Measurements from ENCODE around the gene ELF1.

ELF1 gene

DNA sequence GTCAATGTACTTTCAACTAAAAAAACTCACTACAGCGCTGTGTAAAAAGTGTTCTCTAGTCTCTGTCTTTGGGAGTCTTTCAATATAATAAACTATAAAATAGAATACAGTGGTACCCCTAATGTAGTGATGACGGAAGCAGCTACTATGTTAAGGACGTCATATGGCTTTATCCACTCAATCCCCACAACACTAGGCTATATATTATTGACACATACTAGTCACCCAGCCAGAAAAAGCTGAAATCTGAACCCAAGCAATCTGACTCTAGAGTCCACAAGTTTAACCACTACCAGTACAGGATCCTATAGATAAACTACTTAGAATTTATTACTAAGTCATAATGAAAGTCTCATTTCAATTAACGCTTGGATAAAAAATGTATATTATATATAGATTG is 48.3 kb downstream of the ELF1 start:
- H3K4ac ChIP-seq (ENCODE audit: low read length), result no peak overlapping the region
- H2BK15ac ChIP-seq (ENCODE audit: low read length), result no peak overlapping the region
- no peak overlapping the region for H3K4me3 ChIP-seq (ENCODE audit: low read length in 2 of 2)
- H3K9me3 ChIP-seq (replicated peaks in 1 of 2; ENCODE audit: control insufficient read depth in 2 of 2, insufficient read depth in 1 of 2, low read depth in 1 of 2, low read length in 2 of 2), result no peaks in the 10 kb centered on the region
- no peak overlapping the region for H3K27ac ChIP-seq (replicated peaks; ENCODE audit: low read length)
- no peaks in the 10 kb centered on the region for H3K4me1 ChIP-seq (ENCODE audit: control insufficient read depth in 2 of 2, insufficient read depth in 1 of 2, low read depth in 1 of 2, low read length in 2 of 2)
- H3K4me2 ChIP-seq (ENCODE audit: insufficient read depth, low read length, poor library complexity, severe bottlenecking), result no peak overlapping the region
- H3K79me1 ChIP-seq (ENCODE audit: low read depth, low read length), result no peaks in the 10 kb centered on the region
- no peaks in the 10 kb centered on the region for H3K36me3 ChIP-seq (replicated peaks in 1 of 2; ENCODE audit: control insufficient read depth in 2 of 2, insufficient read depth in 2 of 2, low read length in 2 of 2)
- no peak overlapping the region for H3K14ac ChIP-seq (ENCODE audit: low read length)
- no peak overlapping the region for H2AK5ac ChIP-seq (ENCODE audit: low read depth, low read length)
- no peak overlapping the region for H2BK120ac ChIP-seq (ENCODE audit: low read depth, low read length)
- H3K9ac ChIP-seq (ENCODE audit: low read depth, low read length, poor library complexity), result no peak overlapping the region
- H3K27me3 ChIP-seq (ENCODE audit: control insufficient read depth in 3 of 3, insufficient read depth in 3 of 3, low read depth in 1 of 3, low read length in 3 of 3), result no peaks in the 10 kb centered on the region
- no peak overlapping the region for H2BK5ac ChIP-seq (ENCODE audit: low read length)
- DNase-seq (ENCODE audit: low spot score), result no peak
- no peak overlapping the region for H3K23ac ChIP-seq (ENCODE audit: low read depth, low read length, poor library complexity)
- WGBS, 2 donors (ENCODE audit: extremely low coverage in 2 of 2, insufficient read length in 2 of 2, insufficient replicate concordance in 1 of 2), result no CpG with 5 or more reads among the region's 4 CpGs
- H4K91ac ChIP-seq (ENCODE audit: low read depth, low read length, poor library complexity), result no peak overlapping the region
- H2AFZ ChIP-seq (ENCODE audit: low read length), result no peak overlapping the region
- no peak overlapping the region for H4K8ac ChIP-seq (ENCODE audit: low read depth, low read length)
- H3K18ac ChIP-seq (ENCODE audit: low read length), result no peak overlapping the region
- H2BK12ac ChIP-seq (ENCODE audit: low read length), result no peak overlapping the region

DNA sequence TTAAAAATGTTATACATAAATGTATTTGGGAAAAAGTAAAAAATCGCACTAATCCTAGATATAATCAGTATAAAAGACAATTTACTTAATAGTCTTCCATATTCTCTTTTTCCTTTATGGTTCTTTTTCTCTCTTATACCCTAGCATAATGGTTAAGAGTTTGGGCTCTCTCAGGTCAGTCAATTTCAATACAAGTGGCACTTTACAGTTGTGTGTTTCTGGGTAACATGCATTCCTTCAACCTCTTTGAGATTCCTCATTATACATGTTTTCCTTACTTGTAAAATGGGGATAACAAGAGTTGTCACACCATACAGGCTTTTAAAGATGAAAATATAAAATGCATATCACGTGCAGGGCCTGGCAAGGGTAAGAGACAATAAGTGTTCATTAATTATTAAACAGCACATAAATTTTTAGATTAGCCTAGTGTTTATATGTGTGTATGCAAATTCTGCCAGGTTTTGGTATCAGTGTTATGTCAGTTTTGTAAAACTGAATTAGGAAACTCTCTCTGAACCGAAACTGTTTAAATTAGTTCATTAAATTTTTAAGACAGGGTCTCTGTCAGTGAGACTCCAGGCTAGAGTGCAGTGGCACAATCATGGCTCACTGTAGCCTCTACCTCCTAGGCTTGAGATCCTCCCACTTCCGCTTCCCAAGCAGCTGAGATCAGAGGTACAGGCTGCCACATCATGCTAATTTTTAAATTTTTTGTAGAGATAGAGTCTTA is 49.8 kb downstream of the ELF1 start:
- Histone ChIP-seq H2BK5ac (ENCODE audit: low read length) (no peak overlapping the region), H3K27me3 (ENCODE audit: control insufficient read depth in 3 of 3, insufficient read depth in 3 of 3, low read depth in 1 of 3, low read length in 3 of 3) (no peaks in the 10 kb centered on the region), H4K8ac (ENCODE audit: low read depth, low read length) (no peak overlapping the region), H3K9ac (ENCODE audit: low read depth, low read length, poor library complexity) (no peak overlapping the region), H3K14ac (ENCODE audit: low read length) (no peak overlapping the region), H3K36me3 (replicated peaks in 1 of 2; ENCODE audit: control insufficient read depth in 2 of 2, insufficient read depth in 2 of 2, low read length in 2 of 2) (no peaks in the 10 kb centered on the region), H3K18ac (ENCODE audit: low read length) (no peak overlapping the region), H2BK12ac (ENCODE audit: low read length) (no peak overlapping the region), H3K27ac (replicated peaks; ENCODE audit: low read length) (no peak overlapping the region), H3K79me1 (ENCODE audit: low read depth, low read length) (no peaks in the 10 kb centered on the region), H2BK15ac (ENCODE audit: low read length) (no peak overlapping the region), H2BK120ac (ENCODE audit: low read depth, low read length) (no peak overlapping the region), H3K9me3 (replicated peaks in 1 of 2; ENCODE audit: control insufficient read depth in 2 of 2, insufficient read depth in 1 of 2, low read depth in 1 of 2, low read length in 2 of 2) (no peaks in the 10 kb centered on the region), H2AK5ac (ENCODE audit: low read depth, low read length) (no peak overlapping the region), H4K91ac (ENCODE audit: low read depth, low read length, poor library complexity) (no peak overlapping the region), H3K4me3 (ENCODE audit: low read length in 2 of 2) (no peak overlapping the region), H3K4me1 (ENCODE audit: control insufficient read depth in 2 of 2, insufficient read depth in 1 of 2, low read depth in 1 of 2, low read length in 2 of 2) (no peaks in the 10 kb centered on the region), H3K4ac (ENCODE audit: low read length) (no peak overlapping the region), H3K4me2 (ENCODE audit: insufficient read depth, low read length, poor library complexity, severe bottlenecking) (no peak overlapping the region), H3K23ac (ENCODE audit: low read depth, low read length, poor library complexity) (no peak overlapping the region), H2AFZ (ENCODE audit: low read length) (no peak overlapping the region)
- no CpG with 5 or more reads among the region's 4 CpGs for WGBS, 2 donors (ENCODE audit: extremely low coverage in 2 of 2, insufficient read length in 2 of 2, insufficient replicate concordance in 1 of 2)
- no peak for DNase-seq (ENCODE audit: low spot score)

GRCh38 chr13:40968416-40969000 is 50.6 kb downstream of the ELF1 start:
- H3K4ac ChIP-seq (ENCODE audit: low read length), result no peak overlapping the region
- no peak overlapping the region for H4K91ac ChIP-seq (ENCODE audit: low read depth, low read length, poor library complexity)
- no peak overlapping the region for H3K4me3 ChIP-seq (ENCODE audit: low read length in 2 of 2)
- H2BK5ac ChIP-seq (ENCODE audit: low read length), result no peak overlapping the region
- no peak overlapping the region for H3K4me2 ChIP-seq (ENCODE audit: insufficient read depth, low read length, poor library complexity, severe bottlenecking)
- H2BK120ac ChIP-seq (ENCODE audit: low read depth, low read length), result no peak overlapping the region
- H3K36me3 ChIP-seq (replicated peaks in 1 of 2; ENCODE audit: control insufficient read depth in 2 of 2, insufficient read depth in 2 of 2, low read length in 2 of 2), result no peaks in the 10 kb centered on the region
- H4K8ac ChIP-seq (ENCODE audit: low read depth, low read length), result no peak overlapping the region
- H3K23ac ChIP-seq (ENCODE audit: low read depth, low read length, poor library complexity), result no peak overlapping the region
- H2AK5ac ChIP-seq (ENCODE audit: low read depth, low read length), result no peak overlapping the region
- no peak overlapping the region for H3K18ac ChIP-seq (ENCODE audit: low read length)
- H3K9me3 ChIP-seq (replicated peaks in 1 of 2; ENCODE audit: control insufficient read depth in 2 of 2, insufficient read depth in 1 of 2, low read depth in 1 of 2, low read length in 2 of 2), result no peaks in the 10 kb centered on the region
- no peak overlapping the region for H3K9ac ChIP-seq (ENCODE audit: low read depth, low read length, poor library complexity)
- H2AFZ ChIP-seq (ENCODE audit: low read length), result no peak overlapping the region
- no peak overlapping the region for H2BK15ac ChIP-seq (ENCODE audit: low read length)
- H3K79me1 ChIP-seq (ENCODE audit: low read depth, low read length), result no peaks in the 10 kb centered on the region
- H3K27me3 ChIP-seq (ENCODE audit: control insufficient read depth in 3 of 3, insufficient read depth in 3 of 3, low read depth in 1 of 3, low read length in 3 of 3), result no peaks in the 10 kb centered on the region
- no CpG with 5 or more reads among the region's 2 CpGs for WGBS, 2 donors (ENCODE audit: extremely low coverage in 2 of 2, insufficient read length in 2 of 2, insufficient replicate concordance in 1 of 2)
- DNase-seq (ENCODE audit: low spot score), result no peak
- H3K27ac ChIP-seq (replicated peaks; ENCODE audit: low read length), result no peak overlapping the region
- H2BK12ac ChIP-seq (ENCODE audit: low read length), result no peak overlapping the region
- no peaks in the 10 kb centered on the region for H3K4me1 ChIP-seq (ENCODE audit: control insufficient read depth in 2 of 2, insufficient read depth in 1 of 2, low read depth in 1 of 2, low read length in 2 of 2)
- H3K14ac ChIP-seq (ENCODE audit: low read length), result no peak overlapping the region

DNA sequence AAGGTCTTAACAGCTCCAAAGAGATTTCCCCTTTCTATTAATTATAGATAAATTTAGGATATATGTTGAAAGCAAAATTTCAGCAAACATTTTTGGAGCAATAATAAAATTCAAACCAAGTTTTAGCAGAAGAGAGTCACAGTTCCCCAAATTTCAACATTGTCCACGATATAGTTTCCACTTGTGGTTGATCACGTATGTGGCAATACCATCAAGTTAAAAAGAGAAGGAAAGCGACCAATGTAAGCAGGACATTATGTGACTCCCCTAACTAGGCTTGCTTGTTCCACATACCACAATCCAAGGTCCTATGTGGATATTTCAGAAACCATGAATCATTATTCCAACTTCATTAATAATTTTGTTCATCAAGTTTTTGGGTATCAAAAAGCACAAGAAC is 52.8 kb downstream of the ELF1 start:
- Histone ChIP-seq H3K4me1 (ENCODE audit: control insufficient read depth in 2 of 2, insufficient read depth in 1 of 2, low read depth in 1 of 2, low read length in 2 of 2) (no peaks in the 10 kb centered on the region), H3K18ac (ENCODE audit: low read length) (no peak overlapping the region), H3K4me3 (ENCODE audit: low read length in 2 of 2) (no peak overlapping the region), H2BK15ac (ENCODE audit: low read length) (no peak overlapping the region), H2BK120ac (ENCODE audit: low read depth, low read length) (no peak overlapping the region), H3K36me3 (replicated peaks in 1 of 2; ENCODE audit: control insufficient read depth in 2 of 2, insufficient read depth in 2 of 2, low read length in 2 of 2) (no peaks in the 10 kb centered on the region), H4K91ac (ENCODE audit: low read depth, low read length, poor library complexity) (no peak overlapping the region), H4K8ac (ENCODE audit: low read depth, low read length) (no peak overlapping the region), H2BK5ac (ENCODE audit: low read length) (no peak overlapping the region), H3K4me2 (ENCODE audit: insufficient read depth, low read length, poor library complexity, severe bottlenecking) (no peak overlapping the region), H2AK5ac (ENCODE audit: low read depth, low read length) (no peak overlapping the region), H2BK12ac (ENCODE audit: low read length) (no peak overlapping the region), H3K27ac (replicated peaks; ENCODE audit: low read length) (no peak overlapping the region), H3K79me1 (ENCODE audit: low read depth, low read length) (no peaks in the 10 kb centered on the region), H2AFZ (ENCODE audit: low read length) (no peak overlapping the region), H3K23ac (ENCODE audit: low read depth, low read length, poor library complexity) (no peak overlapping the region), H3K9ac (ENCODE audit: low read depth, low read length, poor library complexity) (no peak overlapping the region), H3K27me3 (ENCODE audit: control insufficient read depth in 3 of 3, insufficient read depth in 3 of 3, low read depth in 1 of 3, low read length in 3 of 3) (no peaks in the 10 kb centered on the region), H3K9me3 (replicated peaks in 1 of 2; ENCODE audit: control insufficient read depth in 2 of 2, insufficient read depth in 1 of 2, low read depth in 1 of 2, low read length in 2 of 2) (no peaks in the 10 kb centered on the region), H3K4ac (ENCODE audit: low read length) (no peak overlapping the region), H3K14ac (ENCODE audit: low read length) (no peak overlapping the region)
- no peak for DNase-seq (ENCODE audit: low spot score)
- WGBS, 2 donors (ENCODE audit: extremely low coverage in 2 of 2, insufficient read length in 2 of 2, insufficient replicate concordance in 1 of 2), result no CpG with 5 or more reads among the region's 3 CpGs

Measured in neuronal stem cell (in vitro differentiated cells).